Nephron progenitor cell (in vitro differentiated cells): ENCODE measurements around the gene LCN1.

Experiments
- DNase-seq: peaks from one replicate; pipeline ENCODE4 v3.0.0; 2021
- H3K27ac Mint-ChIP-seq: 2 replicates; pipeline ENCODE4 v1.8.0; 2021; ENCODE audit warnings: mild to moderate bottlenecking, moderate library complexity, mixed read lengths
- H3K27me3 Mint-ChIP-seq: 2 replicates; pipeline ENCODE4 v1.8.0; 2021; ENCODE audit warnings: mild to moderate bottlenecking, low read depth, mixed read lengths; ENCODE audit not compliant: poor library complexity
- H3K36me3 Mint-ChIP-seq: 2 replicates; pipeline ENCODE4 v1.8.0; 2021; ENCODE audit warnings: low read depth, mixed read lengths
- H3K4me1 Mint-ChIP-seq: 2 replicates; pipeline ENCODE4 v1.8.0; 2021; ENCODE audit warnings: mixed read lengths
- H3K4me3 Mint-ChIP-seq: 2 replicates; pipeline ENCODE4 v1.8.0; 2021; ENCODE audit warnings: mild to moderate bottlenecking, moderate library complexity, mixed read lengths
- H3K9me3 Mint-ChIP-seq: 2 replicates; pipeline ENCODE4 v1.8.0; 2021; ENCODE audit warnings: mild to moderate bottlenecking, moderate library complexity, mixed read lengths
- CTCF ChIP-seq: fragments of 200-600 bp; sonication (generic); IDR thresholded peaks from 2 replicates; pipeline ENCODE4 v1.5.0; 2021; ENCODE audit warnings: antibody characterized with exemption

LCN1 gene

GRCh38 chr9:135570456-135570855 is 49.2 kb downstream of the LCN1 start:
- Mint-ChIP-seq H3K27me3 (peaks cover 19% of the 10 kb centered on the region), H3K36me3 (no peaks in the 10 kb centered on the region), H3K27ac (no peak overlapping the region), H3K4me1 (peaks cover 4% of the 10 kb centered on the region), H3K9me3 (peaks cover 20% of the 10 kb centered on the region), H3K4me3 (no peak overlapping the region)
- DNase-seq, result no peak
- TF ChIP-seq CTCF, result no peak

- Mint-ChIP-seq H3K4me3 (no peak overlapping the region), H3K27me3 (peaks cover 17% of the 10 kb centered on the region), H3K27ac (no peak overlapping the region), H3K4me1 (peaks cover 7% of the 10 kb centered on the region), H3K9me3 (peaks cover 20% of the 10 kb centered on the region), H3K36me3 (no peaks in the 10 kb centered on the region)
- DNase-seq, result no peak
- TF ChIP-seq CTCF, result no peak
Measured at GRCh38 chr9:135572233-135572632, 51.0 kb downstream of the LCN1 start.

GRCh38 chr9:135573124-135573523 is 51.9 kb downstream of the LCN1 start:
- Mint-ChIP-seq H3K9me3 (peaks cover 20% of the 10 kb centered on the region), H3K4me1 (peaks cover 7% of the 10 kb centered on the region), H3K36me3 (no peaks in the 10 kb centered on the region), H3K27ac (no peak overlapping the region), H3K4me3 (no peak overlapping the region), H3K27me3 (peaks cover 14% of the 10 kb centered on the region)
- no peak for TF ChIP-seq CTCF
- no peak for DNase-seq

GRCh38 chr9:135574331-135574730 is 53.1 kb downstream of the LCN1 start:
- H3K9me3 Mint-ChIP-seq, result peaks cover 11% of the 10 kb centered on the region
- H3K27me3 Mint-ChIP-seq, result peaks cover 9% of the 10 kb centered on the region
- H3K27ac Mint-ChIP-seq, result no peak overlapping the region
- H3K4me1 Mint-ChIP-seq, result peaks cover 7% of the 10 kb centered on the region
- no peak for TF ChIP-seq CTCF
- no peaks in the 10 kb centered on the region for H3K36me3 Mint-ChIP-seq
- no peak for DNase-seq
- H3K4me3 Mint-ChIP-seq, result no peak overlapping the region

GRCh38 chr9:135574943-135575342 is 53.7 kb downstream of the LCN1 start:
- Mint-ChIP-seq H3K27ac (no peak overlapping the region), H3K9me3 (peaks cover 8% of the 10 kb centered on the region), H3K4me3 (no peak overlapping the region), H3K27me3 (peaks cover 6% of the 10 kb centered on the region), H3K36me3 (no peaks in the 10 kb centered on the region), H3K4me1 (peaks cover 7% of the 10 kb centered on the region)
- no peak for TF ChIP-seq CTCF
- no peak for DNase-seq
